HG03521 (cell line): ENCODE measurements around the gene C1orf21.

Experiments used
- ATAC-seq: cut with Tn5 transposase; IDR thresholded peaks from one replicate; pipeline ENCODE4 v1.9.1; 2021; ENCODE audit warnings: mild to moderate bottlenecking, moderate library complexity; ENCODE audit not compliant: unreplicated experiment

Gene C1orf21

GRCh38 chr1:184510110-184510509, 123.3 kb downstream of the C1orf21 start:
- ATAC-seq, result no peak

- no peak for ATAC-seq
Observed at GRCh38 chr1:184512724-184513123, 125.9 kb downstream of the C1orf21 start.

DNA sequence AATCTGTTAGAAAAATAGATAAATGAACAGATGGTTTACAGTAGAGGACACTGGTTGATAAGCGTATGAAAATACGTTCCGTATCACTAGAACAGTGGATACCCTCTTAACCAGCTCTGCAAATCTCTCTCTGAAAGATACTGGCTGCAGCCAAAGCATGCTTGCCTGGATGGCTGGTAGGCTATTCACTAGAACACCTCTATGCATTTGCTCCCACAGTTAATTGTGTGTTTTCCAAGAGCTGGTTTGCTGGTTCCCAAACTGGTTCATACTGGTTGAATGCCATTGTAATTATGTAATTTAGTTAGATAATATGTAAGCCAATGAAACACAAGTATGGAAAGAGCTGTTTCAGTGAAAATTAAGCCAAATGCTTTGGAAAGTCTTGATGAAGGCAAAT, 126.6 kb downstream of the C1orf21 start:
- no peak for ATAC-seq

GRCh38 chr1:184513966-184514365, 127.1 kb downstream of the C1orf21 start:
- no peak for ATAC-seq

- no peak for ATAC-seq
Observed at GRCh38 chr1:184514447-184514846, 127.6 kb downstream of the C1orf21 start.

- no peak for ATAC-seq
Observed at GRCh38 chr1:184517130-184517529, 130.3 kb downstream of the C1orf21 start.

- ATAC-seq, result no peak
Observed at GRCh38 chr1:184518736-184519357, 132.0 kb downstream of the C1orf21 start.

DNA sequence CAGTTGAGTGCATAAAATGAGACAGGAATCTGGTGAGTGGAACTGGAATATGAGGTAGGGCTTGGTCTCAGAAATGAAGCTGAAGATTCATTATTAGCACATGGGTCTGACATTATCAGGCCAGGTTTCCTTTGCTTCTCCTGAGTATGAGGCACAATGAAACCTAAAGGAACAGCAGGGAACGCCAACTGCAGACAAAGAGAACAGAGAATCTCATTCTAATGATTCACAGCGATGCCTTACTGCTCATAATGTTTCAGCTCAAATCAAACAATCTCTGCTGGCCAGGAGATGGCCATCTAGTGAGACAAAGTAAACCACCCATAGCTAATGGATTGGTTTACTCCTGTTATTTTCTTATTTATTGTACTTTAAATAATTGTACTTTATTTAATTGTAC, 133.5 kb downstream of the C1orf21 start:
- no peak for ATAC-seq

GRCh38 chr1:184524248-184524647, 137.4 kb downstream of the C1orf21 start:
- ATAC-seq, result no peak

DNA sequence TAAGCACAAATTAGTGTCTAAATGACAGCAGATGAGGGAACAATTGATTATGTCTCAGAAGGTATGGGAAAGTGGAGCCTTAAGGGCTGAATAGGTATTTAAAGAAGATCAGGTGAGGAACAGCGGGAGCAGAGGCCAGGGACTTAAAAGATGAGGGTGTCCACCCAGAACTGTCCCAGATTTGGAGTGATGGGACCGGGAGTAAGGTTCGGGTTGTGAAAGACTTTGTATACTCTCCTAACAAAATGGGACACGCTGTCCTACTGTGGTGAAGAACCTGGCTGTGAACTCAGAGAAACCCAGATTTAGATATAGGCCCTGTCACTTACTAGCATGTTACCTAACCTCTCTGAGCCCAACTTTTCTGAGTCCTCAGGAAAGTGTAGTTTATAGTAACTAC, 140.6 kb downstream of the C1orf21 start:
- no peak for ATAC-seq

DNA sequence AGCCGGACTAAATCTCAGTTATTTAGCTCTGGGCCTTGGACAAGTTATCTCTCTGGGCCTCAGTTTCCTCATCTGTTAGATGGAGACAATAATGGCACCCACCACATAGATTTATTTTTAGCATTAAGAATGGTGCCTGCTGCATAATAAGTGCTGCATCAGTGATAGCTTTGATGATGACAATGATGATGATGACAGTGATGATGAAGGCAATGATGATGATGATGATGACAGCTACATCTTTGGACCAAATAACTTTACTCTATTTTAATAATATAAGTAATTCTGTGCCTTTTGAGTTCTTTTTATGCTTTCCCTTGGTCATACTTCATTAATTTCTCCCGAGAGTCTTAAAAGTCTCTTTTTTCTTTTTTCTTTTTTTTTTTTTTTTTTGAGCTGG, 143.4 kb downstream of the C1orf21 start:
- no peak for ATAC-seq

DNA sequence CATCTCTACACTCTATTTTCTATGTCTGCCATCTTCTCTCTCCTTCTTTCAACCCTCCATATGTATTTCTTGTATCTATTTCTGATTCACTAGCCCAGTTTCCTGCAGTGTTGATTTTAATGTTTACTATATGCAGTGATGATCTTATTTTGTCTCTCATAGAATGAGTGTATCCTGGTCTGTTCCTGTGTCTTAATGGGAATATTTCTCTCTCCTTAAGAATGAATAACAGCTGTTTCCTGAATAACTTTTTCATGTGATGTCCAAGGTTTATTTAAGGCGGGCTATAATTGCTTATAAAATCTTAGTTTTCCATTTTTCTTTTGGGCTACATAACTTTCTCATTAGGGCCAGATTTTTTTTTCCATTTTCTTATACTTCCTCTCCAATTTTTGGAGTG, 144.5 kb downstream of the C1orf21 start:
- no peak for ATAC-seq

DNA sequence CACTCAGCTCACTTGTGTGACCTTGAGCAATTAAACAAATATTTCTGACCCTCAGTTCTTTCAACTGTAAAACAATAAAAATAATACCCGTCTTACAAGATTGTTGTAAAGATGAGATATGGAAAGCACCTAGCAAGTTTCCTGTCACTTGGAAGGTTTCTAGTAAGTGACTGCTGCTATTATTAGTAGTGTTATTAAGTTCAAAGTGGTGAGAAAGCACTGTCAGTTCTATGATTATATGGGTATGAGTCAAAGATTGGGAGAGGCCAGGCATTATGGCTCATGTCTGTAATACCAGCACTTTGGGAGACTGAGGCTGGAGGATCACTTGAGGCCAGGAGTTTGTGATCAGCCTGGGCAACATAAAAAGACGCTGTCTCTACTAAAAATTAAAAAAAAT, 145.4 kb downstream of the C1orf21 start:
- ATAC-seq, result no peak

DNA sequence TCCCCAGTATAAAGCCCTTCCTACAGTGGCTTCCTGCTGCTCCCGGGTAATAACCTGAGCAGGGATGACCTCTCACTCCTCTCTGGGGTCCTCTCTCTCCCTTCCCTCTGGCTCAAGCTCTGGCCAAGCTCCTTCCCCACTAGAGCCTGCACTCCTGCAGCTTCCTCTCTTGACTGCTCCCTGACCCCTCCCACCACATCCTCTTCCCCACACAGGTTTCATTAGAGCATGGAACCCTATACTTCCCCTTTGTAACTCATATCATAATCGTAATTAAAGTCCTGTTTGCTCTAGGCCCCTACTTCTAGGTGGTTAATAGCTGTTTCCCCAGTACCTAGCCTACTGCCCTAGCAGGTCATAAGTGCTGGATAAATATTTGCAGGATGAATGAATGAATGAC, 146.2 kb downstream of the C1orf21 start:
- no peak for ATAC-seq

- ATAC-seq, result no peak
Observed at GRCh38 chr1:184533915-184534314, 147.1 kb downstream of the C1orf21 start.

GRCh38 chr1:184534690-184535089, 147.9 kb downstream of the C1orf21 start:
- ATAC-seq, result no peak

DNA sequence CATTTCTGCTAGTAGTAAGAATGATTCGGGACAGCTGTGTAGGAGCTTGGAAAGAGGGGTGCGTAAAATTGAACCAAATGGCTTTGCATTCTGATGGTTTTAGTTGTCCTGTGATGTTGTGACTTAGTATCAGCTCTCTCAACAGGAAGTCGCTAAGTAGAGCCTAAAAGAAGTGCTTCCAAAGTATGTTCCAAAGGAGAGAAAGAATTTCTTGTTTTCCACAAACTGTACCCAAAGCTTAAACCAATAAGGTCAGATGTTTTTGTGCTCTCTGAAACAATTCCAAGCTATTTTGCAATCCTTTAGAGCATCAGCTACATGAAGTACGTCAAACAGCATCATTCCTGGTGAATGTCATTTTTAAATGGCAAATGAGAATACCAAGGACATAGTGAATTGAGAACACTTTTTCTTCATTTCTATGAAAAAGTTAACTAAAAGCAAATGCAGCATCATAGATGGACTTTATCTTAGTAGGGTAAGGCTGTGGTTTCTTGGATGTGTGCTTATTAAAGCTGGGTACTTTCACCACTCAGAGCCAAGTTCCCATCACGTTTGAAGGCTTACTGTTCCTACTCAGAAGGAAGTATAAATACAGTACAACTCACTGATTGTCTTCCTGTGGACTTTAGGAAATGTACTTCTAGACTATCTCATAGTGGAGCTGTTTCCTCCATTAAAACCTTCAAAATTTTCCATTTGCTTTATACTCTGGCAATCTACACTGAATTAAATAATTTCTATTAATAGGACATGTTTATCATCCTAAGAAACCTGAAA, 148.6 kb downstream of the C1orf21 start:
- ATAC-seq, result no peak

DNA sequence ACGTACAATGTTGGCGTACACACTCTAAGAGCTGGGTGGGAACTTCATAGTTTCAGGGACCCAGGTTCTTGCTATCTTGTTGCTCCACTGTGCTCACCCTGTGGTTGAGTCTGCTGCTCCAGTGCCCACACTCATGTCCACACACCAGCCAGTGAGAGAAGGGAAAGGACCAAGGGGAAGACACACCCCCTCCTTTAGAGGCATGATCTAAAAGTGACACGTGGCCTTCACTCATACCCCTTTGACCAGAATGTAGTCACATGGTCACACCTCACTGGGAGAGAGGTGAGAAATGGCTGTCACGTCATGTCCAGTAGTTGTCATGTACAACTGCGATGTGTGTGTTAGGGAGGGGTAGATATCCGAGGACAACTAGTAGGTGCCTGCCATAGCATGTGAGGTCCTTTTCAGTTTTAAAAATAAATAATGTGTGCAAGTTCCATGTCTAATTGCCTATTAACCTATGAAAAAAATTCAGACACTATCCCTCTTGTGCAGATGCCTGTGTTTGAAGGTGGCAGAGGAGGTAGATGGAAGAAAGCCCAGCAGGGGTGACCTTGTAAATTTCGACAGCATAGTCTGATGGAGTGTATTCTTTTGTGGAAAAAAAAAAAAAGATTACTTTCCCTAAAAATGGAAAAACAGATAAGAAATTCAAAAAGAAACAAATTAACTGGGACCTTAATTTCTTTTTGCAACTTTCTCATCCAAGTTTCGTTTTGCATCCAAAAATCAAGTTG, 149.6 kb downstream of the C1orf21 start:
- no peak for ATAC-seq

GRCh38 chr1:184539580-184539979, 152.8 kb downstream of the C1orf21 start:
- no peak for ATAC-seq

GRCh38 chr1:184541537-184542152, 154.8 kb downstream of the C1orf21 start:
- ATAC-seq, result no peak

GRCh38 chr1:184542291-184542690, 155.5 kb downstream of the C1orf21 start:
- ATAC-seq, result no peak

DNA sequence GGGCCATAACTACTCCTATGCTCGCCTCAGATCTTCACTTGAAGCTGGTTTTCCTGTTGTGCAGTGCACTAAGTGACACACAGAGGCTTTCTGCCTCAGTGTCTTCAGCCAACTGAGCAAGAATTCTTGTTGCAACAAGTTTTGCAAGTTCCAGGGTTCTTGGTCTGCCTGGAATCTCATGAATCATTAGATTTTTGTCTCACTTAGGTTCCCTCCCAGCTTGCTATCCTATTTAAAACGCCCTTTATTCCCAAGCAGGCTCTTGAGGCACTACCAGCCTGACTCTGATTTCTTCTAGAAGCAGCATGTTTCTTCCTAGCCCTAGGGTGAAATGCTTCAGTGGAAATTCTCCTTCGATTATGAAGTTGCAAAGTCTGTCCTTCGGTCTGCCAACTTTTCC, 158.8 kb downstream of the C1orf21 start:
- ATAC-seq, result no peak
